Mammary epithelial cell (primary cell): Measurements from ENCODE around the gene PHIP.

Experiments
- EZH2 ChIP-seq: IDR thresholded peaks from 2 replicates; pipeline ENCODE4 v1.6.1; 2012; ENCODE audit warnings: low read length, inconsistent platforms, borderline replicate concordance
- TF ChIP-seq, protein P1 (sequence below), 2 donors: IDR thresholded peaks in 1 of 2; conservative IDR thresholded peaks in 1 of 2; 2 replicates each; pipeline ENCODE4 v1.5.1; 2011 to 2012; ENCODE audit warnings: inconsistent platforms in 2 of 2, low read length in 2 of 2, mild to moderate bottlenecking in 2 of 2, control low read depth in 1 of 2, low read depth in 1 of 2; ENCODE audit not compliant: insufficient read depth in 1 of 2; ENCODE audit errors: extremely low read depth in 1 of 2

DNA sequence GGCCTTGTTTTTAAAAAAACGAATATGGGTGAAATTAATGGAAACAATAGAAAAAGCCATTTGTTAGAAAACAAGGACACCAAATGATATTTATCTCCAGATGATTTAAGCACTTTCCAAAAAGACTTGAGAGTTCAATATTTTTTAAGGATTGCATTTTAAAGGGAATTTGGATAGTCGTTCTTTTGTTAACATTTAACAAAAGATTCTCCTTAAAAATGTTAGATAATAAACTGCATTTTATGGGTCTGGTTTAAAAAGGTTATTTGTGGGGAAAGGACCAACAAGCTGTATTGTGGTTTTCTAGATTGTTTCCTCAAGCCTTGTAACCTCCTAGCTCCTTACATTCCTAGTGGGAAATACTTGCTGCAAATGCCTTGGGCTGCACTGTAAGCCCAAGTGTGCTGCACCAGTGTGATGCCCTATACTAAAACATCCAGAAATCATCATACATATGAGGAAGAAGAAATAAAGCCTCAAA, 1.5 kb upstream of the PHIP start:
- TF ChIP-seq, protein P1, sequence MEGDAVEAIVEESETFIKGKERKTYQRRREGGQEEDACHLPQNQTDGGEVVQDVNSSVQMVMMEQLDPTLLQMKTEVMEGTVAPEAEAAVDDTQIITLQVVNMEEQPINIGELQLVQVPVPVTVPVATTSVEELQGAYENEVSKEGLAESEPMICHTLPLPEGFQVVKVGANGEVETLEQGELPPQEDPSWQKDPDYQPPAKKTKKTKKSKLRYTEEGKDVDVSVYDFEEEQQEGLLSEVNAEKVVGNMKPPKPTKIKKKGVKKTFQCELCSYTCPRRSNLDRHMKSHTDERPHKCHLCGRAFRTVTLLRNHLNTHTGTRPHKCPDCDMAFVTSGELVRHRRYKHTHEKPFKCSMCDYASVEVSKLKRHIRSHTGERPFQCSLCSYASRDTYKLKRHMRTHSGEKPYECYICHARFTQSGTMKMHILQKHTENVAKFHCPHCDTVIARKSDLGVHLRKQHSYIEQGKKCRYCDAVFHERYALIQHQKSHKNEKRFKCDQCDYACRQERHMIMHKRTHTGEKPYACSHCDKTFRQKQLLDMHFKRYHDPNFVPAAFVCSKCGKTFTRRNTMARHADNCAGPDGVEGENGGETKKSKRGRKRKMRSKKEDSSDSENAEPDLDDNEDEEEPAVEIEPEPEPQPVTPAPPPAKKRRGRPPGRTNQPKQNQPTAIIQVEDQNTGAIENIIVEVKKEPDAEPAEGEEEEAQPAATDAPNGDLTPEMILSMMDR (conservative IDR thresholded peaks at IDR 0.05 in 1 of 2, IDR thresholded peaks at IDR 0.05 in 1 of 2; ENCODE audit: extremely low read depth in 1 of 2, insufficient read depth in 1 of 2, low read depth in 1 of 2, low read length in 2 of 2), result no peak
- TF ChIP-seq EZH2, result no peak
